ENCODE data around the gene MINDY2. TPM values are rescaled to one million over a fixed set of nuclear protein-coding genes. Genes with fewer than 3 reads are reported as not detected.

MINDY2 gene
- total RNA-seq, 1 experiment from 2014 or later = 29.9 TPM

GRCh38 chr15:58864602-58865424 is 93.7 kb downstream of the MINDY2 start:
- Mint-ChIP-seq H3K27me3 (ENCODE audit: low read depth) (peaks cover 15% of the 10 kb centered on the region), H3K4me3 (peak overlapping the region; percentile 61), H3K4me1 (peaks cover 9% of the 10 kb centered on the region), H3K27ac (no peak overlapping the region), H3K36me3 (peaks cover 6% of the 10 kb centered on the region), H3K9me3 (peaks cover 7% of the 10 kb centered on the region)
- ChIA-PET CTCF (interaction anchor here (1.0 to 2.6 kb wide), 6 partner anchors 13 to 799 kb away, joined by 3 to 17 read pairs (median 4); partner anchors contain the start of genes ADAM10, ALDH1A2 and MINDY2), POLR2A (interaction anchor here (0.6 to 1.1 kb wide), 2 partner anchors 58 to 94 kb away, joined by 3 to 4 read pairs; partner anchors contain the start of gene MINDY2)
- ATAC-seq = peak; percentile 66
- peak; percentile 64 for DNase-seq (ENCODE audit: low spot score)
- TF ChIP-seq ZNF512 (CRISPR knock-in tag; IDR thresholded peaks at IDR 0.05; ENCODE audit: borderline replicate concordance) = no peak
- no peak for TF ChIP-seq ZNF121 (CRISPR knock-in tag; IDR thresholded peaks at IDR 0.05)
- no peak for TF ChIP-seq NR1H2 (CRISPR knock-in tag; IDR thresholded peaks at IDR 0.05)
- TF ChIP-seq GABPB1 (CRISPR knock-in tag; IDR thresholded peaks at IDR 0.05) = peak; percentile 66; the same call in 1 of the 2 replicates
- no peak; the same call in 1 of the 2 replicates for TF ChIP-seq HMGXB4 (CRISPR knock-in tag; IDR thresholded peaks at IDR 0.05)
- no peak for TF ChIP-seq CTCF (IDR thresholded peaks at IDR 0.05)
- no peak for TF ChIP-seq ATF3 (CRISPR knock-in tag; conservative IDR thresholded peaks at IDR 0.05)
- TF ChIP-seq NFATC4 (CRISPR knock-in tag; IDR thresholded peaks at IDR 0.05) = no peak
- peak; percentile 69; the same call in 1 of the 2 replicates for TF ChIP-seq ZNF138 (CRISPR knock-in tag; conservative IDR thresholded peaks at IDR 0.05)
- TF ChIP-seq ZBTB21 (CRISPR knock-in tag; IDR thresholded peaks at IDR 0.05; ENCODE audit: borderline replicate concordance) = no peak
- TF ChIP-seq JUN (CRISPR knock-in tag; IDR thresholded peaks at IDR 0.05) = no peak
- no peak for TF ChIP-seq E2F4 (CRISPR knock-in tag; IDR thresholded peaks at IDR 0.05; ENCODE audit: borderline replicate concordance, low read depth)
- TF ChIP-seq ZMAT4 (CRISPR knock-in tag; IDR thresholded peaks at IDR 0.05) = no peak
- no peak for TF ChIP-seq RORB (CRISPR knock-in tag; IDR thresholded peaks at IDR 0.05)
- no peak for TF ChIP-seq STAT6 (CRISPR knock-in tag; conservative IDR thresholded peaks at IDR 0.05; ENCODE audit: low read depth)
- TF ChIP-seq ZBTB43 (CRISPR knock-in tag; IDR thresholded peaks at IDR 0.05) = no peak; the same call in 1 of the 2 replicates
- TF ChIP-seq EMX1 (CRISPR knock-in tag; IDR thresholded peaks at IDR 0.05) = no peak
- TF ChIP-seq ZNF423 (CRISPR knock-in tag; IDR thresholded peaks at IDR 0.05) = no peak
- TF ChIP-seq TEAD1 (CRISPR knock-in tag; IDR thresholded peaks at IDR 0.05) = peak; percentile 40; the same call in 1 of the 2 replicates
- TF ChIP-seq GTF2I (CRISPR knock-in tag; conservative IDR thresholded peaks at IDR 0.05) = no peak
- TF ChIP-seq ATF1 (CRISPR knock-in tag; IDR thresholded peaks at IDR 0.05) = no peak
- no peak for TF ChIP-seq OVOL2 (CRISPR knock-in tag; IDR thresholded peaks at IDR 0.05; ENCODE audit: borderline replicate concordance)
- TF ChIP-seq SP1 (CRISPR knock-in tag; conservative IDR thresholded peaks at IDR 0.05) = no peak; the same call in 1 of the 2 replicates
- no peak for TF ChIP-seq USF2 (CRISPR knock-in tag; IDR thresholded peaks at IDR 0.05)

Measured in WTC11 (cell line).